GM12801 (cell line): Measurements from ENCODE around the gene OR4F6.

Source experiments
- CTCF ChIP-seq: IDR thresholded peaks from one replicate; pipeline ENCODE4 v1.5.1; 2011; ENCODE audit warnings: control low read depth; ENCODE audit not compliant: insufficient read length; ENCODE audit errors: extremely low read depth

The OR4F6 gene

DNA sequence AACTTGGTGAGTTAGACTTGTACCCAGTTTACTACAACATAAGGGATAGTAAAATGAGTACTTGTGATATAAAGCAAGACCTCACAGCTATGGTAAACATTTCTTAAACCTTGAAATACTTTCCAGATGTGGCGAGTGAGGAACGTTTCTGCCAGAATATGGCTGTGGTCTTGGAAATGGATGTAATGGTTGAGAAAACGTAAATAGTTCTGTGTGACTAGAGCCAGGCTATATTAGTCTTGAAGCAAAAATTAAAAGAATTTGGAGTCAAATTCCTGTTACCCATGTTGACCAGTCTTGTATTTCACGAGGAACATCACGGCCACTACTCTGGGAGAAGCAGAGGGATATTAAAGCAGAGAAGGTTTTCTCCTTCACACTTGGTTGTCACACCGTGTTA lies 23.9 kb downstream of the OR4F6 start:
- TF ChIP-seq CTCF: no peak

DNA sequence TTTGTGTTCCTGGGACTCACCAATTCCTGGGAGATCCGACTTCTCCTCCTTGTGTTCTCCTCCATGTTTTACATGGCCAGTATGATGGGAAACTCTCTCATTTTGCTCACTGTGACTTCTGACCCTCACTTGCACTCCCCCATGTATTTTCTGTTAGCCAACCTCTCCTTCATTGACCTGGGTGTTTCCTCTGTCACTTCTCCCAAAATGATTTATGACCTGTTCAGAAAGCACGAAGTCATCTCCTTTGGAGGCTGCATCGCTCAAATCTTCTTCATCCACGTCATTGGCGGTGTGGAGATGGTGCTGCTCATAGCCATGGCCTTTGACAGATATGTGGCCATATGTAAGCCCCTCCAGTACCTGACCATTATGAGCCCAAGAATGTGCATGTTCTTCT lies 25.5 kb downstream of the OR4F6 start:
- TF ChIP-seq CTCF: no peak

DNA sequence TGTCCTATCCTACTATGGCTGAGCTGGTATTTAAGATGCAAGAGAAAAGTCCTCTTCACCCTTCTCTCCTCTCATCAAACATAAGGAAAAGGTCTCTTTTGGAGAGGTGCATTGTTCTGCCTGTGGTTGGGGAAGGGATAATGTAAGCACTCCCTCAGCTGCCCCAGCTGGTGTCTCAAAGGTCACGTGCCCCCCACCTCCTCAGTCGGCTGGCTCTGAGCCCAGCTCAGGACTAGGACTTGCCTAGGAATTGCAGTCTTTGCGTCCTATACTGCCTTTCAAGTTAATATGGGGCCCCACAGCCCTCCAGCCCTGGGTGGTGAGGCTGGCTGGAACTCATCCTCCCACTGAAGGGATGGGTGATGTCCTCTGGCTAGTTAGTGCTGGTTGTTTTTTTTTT lies 38.3 kb downstream of the OR4F6 start:
- no peak for TF ChIP-seq CTCF

DNA sequence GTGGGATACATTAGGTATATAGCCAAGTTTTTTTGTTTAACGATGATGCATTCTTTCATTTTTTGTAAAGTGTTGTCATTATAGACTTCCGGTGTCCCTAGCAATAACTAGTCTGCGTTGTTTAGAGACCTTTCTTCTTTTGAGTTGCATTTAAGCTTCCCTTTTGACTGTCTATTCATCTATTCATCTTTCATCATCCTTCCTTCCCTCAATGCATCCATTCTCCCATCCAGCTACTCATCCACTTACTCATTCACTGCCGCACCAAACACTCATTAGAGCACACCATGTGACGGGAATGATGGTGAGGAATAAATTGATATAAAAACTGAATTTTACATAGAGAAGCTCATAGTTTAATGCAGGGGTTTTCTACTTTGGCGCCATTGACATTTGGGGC lies 41.6 kb downstream of the OR4F6 start:
- TF ChIP-seq CTCF: no peak

DNA sequence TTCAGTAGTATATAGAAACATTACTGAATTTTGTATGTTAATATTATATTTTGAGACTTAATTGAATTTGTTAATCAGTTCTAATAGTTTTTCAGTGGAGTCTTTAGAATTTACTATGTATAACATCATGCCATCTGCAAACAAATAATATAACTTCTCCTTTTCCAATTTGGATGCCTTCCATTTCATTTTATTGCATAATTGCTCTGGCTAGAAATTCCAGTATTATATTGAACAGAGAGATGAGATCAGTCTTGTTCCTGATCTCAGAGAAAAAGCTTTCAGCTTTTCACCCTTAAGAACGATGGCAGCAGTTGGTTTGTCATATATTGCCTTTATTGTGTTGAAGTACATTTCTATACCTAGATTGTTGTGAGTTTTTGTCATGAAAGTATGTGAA lies 49.0 kb downstream of the OR4F6 start:
- no peak for TF ChIP-seq CTCF
